HG02852 (cell line): Measurements from ENCODE around the gene KRTAP19-6.
"Not testable (repeated sequence)": the region's sequence is repeated elsewhere in the genome, so short reads cannot be mapped to it uniquely, and the experiment has no call there.

Source experiments
- ATAC-seq: cut with Tn5 transposase; IDR thresholded peaks from one replicate; pipeline ENCODE4 v1.9.1; 2021; ENCODE audit warnings: mild to moderate bottlenecking, moderate library complexity; ENCODE audit not compliant: unreplicated experiment

The KRTAP19-6 gene, protein sequence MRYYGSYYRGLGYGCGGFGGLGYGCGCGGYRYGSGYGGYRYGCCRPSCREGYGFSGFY

DNA sequence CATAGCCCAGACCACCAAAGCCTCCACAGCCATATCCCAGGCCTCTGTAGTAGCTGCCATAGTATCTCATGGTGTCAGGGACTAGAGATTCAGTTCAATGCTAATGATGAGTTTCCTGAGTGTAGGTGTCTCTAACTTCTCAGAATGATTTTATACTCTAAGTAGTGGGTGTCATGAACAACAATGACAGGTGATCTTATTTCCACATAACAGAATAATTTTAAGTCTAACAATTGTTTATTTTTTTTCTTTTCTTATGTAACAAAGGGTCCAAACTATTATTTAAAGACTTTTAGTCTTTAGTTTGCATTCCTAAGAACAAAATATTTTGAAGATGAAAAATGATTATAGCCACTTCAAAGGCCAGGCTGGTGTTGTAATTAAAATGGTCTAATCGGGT is at the start of gene KRTAP19-6:
Gene KRTAP19-6, minus strand, starts transcription at position 101 of the 400 bp plus-strand sequence. Its CDS starts 31 bp downstream, at position 70.
- no peak for ATAC-seq

DNA sequence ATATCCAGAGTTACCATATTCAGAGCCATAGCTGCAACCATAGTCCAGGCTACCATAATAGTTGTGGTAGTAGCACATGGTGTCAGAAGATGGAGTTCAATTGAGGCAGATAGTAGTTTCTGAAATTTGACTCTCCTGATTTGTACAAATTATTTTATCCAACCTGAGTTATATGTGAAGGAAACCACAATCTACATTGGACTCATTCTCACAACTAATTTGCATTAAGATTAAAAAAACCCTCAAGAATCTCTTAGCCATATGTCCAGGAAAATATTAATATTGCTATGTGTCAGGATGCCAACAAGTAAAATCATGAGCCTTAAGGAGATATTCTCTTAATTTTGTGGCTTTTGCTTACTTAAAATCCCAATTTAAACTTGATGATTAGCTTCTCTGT is 48.6 kb upstream of the KRTAP19-6 start, which contains the start of gene KRTAP22-2:
Gene KRTAP22-2, minus strand, starts transcription at position 101 of the 400 bp plus-strand sequence.
- ATAC-seq: no peak

DNA sequence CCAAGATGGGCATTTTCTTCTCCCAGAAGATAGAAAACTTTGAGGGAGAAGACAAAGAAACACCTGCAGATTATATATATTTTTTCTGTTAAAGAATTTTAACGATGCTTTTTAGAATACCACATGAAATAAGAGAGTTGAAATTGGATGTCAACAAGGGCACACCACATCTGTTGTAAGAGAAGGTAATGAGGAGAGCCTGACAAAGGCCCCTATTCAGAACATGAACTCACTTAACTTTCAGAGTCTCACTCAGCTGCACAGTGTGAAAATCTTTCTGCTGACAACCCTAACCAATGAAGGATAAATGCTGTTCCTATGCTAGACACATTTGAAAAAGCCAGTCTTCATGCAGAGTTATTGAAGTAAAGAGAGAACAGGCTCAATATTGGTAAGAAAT is 41.2 kb upstream of the KRTAP19-6 start:
- ATAC-seq: no peak

DNA sequence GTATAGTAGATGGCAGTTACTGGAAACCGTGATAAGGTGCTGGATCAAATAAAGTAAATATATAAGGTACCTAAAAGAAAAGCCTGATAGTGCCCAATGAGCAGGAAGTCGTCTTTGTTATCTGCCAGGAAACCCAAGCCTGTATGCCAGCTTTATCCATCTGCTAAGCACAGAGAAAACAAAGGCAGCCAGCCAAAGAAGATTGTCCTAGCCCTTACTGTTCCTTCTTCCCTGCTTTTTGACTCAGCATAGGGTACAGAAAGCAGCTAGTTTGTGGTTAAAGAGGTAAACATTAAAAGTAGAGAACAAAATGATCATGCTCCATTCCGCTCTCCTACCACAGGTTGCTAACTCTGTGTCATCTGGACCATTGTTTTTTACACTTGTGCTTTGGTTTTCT is 38.5 kb upstream of the KRTAP19-6 start:
- no peak for ATAC-seq

DNA sequence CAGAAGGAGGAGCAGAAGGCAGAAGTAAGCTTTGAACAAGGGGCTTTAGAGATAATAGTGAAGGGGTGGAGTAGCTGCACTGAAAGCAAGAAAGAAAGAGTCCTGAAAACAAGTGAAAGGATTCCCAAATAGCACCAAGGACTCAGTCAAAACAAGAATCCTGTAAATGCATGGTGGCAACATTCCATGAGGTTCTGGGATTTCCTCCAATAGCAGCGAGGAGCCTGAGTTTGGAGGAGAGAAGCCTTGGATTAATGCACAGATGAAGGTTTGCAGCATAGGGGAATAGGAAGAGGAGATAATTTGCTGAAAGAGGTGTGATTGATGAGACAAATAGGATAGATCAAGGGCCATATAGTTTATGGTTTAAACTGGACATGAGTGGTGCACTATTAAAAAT is 37.7 kb upstream of the KRTAP19-6 start:
- no peak for ATAC-seq

DNA sequence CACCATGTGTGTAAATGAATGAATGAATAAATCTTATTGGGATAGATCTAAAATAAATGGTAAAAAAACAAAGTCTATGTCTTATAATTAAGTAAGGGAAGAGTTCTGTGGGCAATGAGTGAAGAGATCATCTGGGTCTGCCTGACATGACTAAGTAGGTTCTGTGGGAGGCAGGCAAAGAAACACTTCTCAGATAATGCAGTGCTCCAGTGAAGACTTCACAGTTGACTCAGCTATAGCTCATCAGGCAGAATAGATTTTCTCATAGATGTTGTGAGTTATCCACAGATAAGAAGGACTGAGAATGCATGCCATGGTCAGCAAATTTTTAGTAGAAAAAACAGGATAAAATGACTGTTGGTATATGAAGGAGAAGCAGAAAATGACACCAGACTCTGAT is 36.1 kb upstream of the KRTAP19-6 start:
- ATAC-seq: no peak

DNA sequence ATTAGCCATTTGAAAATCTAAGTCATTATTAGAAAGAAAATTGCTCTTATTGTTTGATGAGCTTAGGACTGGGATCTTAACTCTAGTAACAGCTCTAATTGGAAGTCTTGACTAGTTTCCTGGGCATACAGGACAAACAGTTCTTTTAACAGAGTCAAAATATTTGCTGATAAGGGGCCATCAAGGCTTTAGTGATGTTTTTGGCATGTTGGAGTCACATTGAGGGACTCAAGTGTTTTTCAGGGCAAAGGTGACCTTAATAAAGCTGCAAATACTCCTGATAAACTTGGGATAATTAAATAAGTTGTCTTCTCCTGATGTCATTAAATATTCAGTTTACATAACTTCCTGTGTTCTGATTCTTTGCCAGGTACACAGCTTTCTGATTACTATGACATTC is 26.0 kb upstream of the KRTAP19-6 start:
- ATAC-seq: no peak

DNA sequence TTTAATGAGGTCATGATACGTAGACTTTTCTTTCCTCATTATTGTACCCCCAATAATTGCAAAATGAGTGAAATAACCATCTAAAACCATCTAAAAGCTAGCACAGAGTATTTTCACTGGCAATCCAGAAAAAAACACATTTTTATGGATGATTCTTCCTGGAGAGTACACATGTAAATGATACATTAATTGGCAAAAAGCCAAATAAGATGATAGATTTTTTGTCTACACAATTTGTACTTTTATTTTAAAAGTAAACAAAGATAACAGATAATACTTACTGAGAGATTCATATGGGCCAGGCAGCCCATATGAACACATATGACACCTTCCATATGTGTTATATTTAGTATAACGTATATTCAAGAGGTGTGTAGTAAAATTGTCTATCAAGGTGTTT is 22.0 kb upstream of the KRTAP19-6 start:
- ATAC-seq: no peak

DNA sequence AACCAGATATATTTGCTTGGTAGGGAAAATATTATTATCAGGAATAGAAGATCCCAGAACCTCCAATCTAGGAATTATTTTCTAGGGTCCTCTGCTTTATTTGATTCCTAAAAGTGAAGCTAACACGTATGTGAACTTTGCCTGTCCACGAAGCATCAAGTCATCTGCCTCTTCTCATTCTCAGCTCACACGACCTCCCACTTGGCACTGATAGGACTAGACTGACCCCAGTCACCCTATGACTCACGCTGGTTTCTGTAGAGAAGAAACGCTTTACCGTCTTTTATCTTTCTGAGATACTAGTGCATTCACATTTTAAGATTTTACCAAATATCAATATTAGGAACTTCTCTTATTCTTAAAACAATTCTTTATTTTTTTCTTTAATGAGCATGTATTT is 21.4 kb upstream of the KRTAP19-6 start:
- ATAC-seq: no peak

DNA sequence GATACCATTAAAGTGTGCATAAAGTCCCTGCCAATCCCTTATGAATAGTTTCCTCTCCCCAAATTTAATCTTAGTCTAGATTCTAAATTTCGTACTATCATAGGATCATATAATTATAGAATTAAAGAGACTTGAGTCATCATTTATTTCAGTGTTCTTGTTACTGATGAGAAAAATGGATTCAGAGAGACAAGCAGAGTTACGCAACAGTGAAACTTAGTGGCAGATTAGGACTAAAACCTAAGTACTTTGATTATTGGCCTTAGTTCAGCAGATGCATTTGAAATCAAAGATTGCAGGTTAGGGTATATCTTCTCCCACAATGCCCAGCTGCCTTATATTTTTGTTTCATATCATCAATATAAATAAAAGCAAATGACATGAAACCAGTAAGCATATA is 20.3 kb upstream of the KRTAP19-6 start:
- no peak for ATAC-seq

DNA sequence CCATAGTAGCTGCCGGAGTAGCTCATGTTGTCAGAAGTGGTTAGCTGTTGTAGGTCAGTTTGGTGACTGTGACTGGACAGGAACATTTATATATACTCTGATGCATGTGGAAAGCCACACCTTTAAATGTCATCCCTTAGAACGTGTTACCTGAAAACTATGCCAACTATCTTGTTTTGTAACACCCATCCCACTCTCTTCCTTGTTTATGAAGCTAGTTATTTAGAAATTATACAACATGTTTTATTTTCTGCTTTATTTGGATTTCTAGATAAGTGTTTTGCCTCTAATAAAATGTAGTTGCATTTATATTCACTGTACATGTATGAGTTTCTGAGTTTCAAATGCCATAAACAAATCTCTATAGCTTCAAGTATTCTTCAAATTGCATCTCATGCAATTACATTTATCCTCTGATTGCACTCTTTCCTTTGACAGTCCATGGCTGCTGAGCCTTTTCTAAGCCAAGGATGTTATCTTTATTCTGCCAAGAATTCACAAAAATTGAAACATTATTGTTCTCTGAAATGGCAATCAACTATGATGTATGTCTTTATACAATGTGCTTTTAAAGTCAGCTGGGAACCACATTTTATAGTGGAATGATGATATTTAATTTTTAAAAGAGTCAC is 19.7 kb upstream of the KRTAP19-6 start, which contains the start of gene KRTAP19-7:
Gene KRTAP19-7, minus strand, starts transcription at position 51 of the 632 bp plus-strand sequence. Its CDS starts 25 bp downstream, at position 26.
- no peak for ATAC-seq

DNA sequence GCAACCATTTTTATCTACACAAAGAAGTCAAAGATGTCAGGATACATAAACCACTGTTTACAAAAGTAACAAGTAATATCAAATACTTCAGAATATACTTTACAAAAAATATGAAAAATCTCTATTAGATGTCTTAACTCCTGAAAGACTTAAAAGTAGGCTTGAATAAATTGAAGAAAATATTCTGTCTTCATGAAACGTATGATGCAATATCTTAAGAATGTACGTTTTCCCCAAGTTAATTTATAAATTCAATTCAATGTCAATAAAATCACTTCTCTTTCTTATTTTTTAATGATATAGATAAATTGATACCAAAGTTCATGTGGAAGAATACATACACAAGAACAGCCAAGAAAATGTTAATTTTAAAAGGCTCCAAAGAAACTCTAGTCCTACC is 13.4 kb upstream of the KRTAP19-6 start:
- no peak for ATAC-seq

DNA sequence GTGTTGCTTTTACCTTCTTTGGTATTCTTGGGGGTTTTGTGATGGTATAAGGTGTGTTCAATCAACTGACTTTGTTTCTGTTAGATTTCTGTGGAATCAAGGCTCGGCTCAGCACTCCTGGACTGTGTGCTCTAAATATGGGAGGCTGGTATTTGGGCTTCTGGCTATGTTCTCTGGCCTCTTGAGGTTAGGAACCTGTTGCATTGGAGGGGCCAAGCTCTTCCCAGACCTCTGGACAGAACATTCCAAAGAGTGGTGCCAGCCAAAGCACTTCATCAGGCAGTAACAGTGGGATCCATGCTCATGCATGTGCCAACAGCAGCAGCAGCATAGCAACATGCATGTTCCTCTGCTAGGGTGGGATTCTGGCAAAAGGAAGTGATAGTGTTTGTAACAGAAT is 11.1 kb upstream of the KRTAP19-6 start:
- no peak for ATAC-seq

DNA sequence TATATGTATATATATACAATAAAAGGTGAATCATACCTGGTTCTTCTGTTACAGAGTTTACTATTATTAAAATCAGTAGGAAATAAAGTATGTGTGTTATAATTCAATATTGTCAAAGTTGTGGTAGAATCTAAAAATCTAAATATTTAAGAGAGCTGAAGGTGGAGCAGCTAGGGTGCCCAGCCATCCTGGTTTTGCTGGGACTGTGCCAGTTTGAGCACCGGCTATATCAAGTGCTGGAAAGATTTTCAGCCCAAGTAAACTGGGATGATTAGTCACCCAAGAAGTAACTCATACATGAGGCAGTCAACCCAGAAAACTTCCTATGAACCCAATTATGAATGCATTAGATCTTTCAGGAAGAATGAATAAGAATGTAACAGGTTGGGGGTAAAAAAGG is 22.8 kb downstream of the KRTAP19-6 start:
- no peak for ATAC-seq

DNA sequence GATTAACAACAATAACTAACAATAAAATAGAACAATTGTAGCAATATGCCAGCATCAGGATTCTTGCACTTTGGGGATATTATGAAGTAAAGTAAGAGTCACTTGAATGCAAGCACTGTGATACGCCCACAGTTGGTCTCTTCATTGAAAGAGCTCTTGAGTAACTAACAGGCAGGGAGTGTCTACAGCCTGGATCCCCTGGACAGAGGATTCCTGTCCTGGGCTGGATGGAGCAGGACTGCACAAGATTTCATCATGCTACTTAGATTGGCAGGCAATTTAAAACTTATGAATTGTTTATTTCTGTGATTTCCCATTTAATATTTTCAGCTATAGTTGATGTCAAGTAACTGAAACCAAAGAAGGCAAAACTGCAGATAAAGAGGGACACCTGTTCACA is 26.0 kb downstream of the KRTAP19-6 start:
- no peak for ATAC-seq

DNA sequence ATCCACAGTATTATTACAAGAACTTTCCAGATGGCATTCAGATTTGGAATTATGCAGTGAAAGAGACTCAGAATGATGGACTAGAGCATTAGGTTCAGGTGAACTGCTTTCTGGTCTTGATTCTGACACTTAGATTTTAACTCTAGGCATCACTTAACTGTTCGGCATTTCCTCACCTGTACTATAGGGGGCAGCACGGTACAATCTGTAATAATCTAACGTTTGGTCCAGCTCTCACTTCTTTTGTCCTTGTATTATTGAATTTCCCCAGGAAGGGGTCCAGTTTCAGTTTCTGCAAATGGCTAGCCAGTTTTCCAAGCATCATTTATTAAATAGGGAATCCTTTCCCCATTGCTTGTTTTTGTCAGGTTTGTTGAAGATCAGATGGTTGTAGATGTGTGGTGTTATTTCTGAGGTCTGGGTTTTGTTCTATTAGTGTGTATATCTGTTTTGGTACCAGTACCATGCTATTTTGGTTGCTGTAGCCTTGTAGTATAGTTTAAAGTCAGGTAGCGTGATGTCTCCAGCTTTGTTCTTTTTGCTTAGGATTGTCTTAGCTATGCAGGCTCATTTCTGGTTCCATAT is 36.0 kb downstream of the KRTAP19-6 start:
- not testable (repeated sequence) for ATAC-seq

DNA sequence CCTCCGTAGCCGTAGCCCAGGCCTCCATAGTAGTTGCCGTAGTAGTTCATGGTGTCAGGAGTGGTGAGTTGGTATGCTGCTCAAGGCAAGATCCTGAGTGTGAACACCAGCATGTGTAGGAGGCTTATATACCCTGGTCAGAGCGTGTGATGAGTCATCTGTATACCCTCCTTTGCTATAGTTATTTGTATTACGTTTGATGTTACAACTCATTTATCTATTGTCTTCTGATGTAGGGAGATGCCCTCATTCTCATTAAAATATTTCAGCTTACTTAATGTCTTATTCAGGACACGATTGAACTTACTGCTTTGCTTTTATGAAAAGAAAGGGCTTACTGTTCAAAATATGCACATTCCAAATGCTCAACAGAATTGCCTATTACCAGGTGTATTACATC is 39.6 kb downstream of the KRTAP19-6 start, which contains the start of gene KRTAP19-5:
Gene KRTAP19-5, minus strand, starts transcription at position 101 of the 400 bp plus-strand sequence. Its CDS starts 51 bp downstream, at position 50.
- no peak for ATAC-seq

DNA sequence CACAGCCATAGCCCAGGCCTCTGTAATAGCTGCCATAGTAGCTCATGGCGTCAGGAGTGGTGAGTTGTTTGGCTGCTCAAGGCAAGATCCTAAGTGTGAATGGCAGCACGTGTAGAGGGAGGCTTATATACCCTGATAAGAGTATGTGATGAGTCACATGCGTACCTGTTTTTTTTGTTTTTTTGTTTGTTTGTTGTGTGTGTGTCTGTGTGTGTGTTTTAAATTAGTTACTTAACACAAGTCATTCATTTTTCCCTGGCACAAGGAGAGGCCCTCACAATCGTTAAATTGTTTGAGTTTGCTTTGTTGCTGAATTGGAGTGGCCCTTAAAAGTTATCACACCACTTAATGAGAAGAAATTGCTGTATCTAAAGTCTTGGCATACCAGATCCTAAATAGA is 44.6 kb downstream of the KRTAP19-6 start, which contains the start of gene KRTAP19-4:
Gene KRTAP19-4, minus strand, starts transcription at position 101 of the 400 bp plus-strand sequence. Its CDS starts 55 bp downstream, at position 46.
- ATAC-seq: no peak

DNA sequence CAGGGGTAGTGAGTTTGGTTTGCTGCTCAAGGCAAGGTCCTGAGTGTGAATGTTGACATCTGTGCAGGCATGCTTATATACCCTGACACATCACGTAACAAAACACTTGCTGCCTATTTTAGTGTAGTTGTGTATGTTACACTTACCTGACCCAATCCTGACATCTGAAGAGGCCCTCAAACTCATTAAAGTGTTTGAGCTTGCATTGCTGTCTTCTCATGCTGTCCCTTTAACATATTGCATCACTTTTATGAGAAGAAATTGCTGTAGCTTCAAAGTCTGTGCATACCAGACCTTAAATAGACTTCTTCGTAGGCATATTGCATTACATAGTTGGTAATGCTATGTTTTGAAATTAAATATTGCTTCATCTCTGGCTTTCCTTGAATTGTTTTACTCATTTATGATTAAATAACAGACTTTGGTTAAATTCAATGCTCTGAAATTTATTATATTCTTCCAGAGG is 49.7 kb downstream of the KRTAP19-6 start, which contains the start of gene KRTAP19-3:
Gene KRTAP19-3, minus strand, starts transcription at position 51 of the 466 bp plus-strand sequence. CDS start 56 bp downstream, outside the sequence.
- ATAC-seq: no peak
